Activated CD8-positive, alpha-beta memory T cell treated with anti-CD3 and anti-CD28 coated beads, Interleukin-2, amount 50 U/mL, for 1 hour (primary cell): ENCODE measurements around the gene ZBTB34.

Experiments used
- DNase-seq: peaks from one replicate; pipeline ENCODE4 v3.0.0-alpha.2; 2020; ENCODE audit errors: extremely low read depth

ZBTB34 gene

GRCh38 chr9:126919193-126919592, 58.8 kb downstream of the ZBTB34 start:
- DNase-seq: no peak

DNA sequence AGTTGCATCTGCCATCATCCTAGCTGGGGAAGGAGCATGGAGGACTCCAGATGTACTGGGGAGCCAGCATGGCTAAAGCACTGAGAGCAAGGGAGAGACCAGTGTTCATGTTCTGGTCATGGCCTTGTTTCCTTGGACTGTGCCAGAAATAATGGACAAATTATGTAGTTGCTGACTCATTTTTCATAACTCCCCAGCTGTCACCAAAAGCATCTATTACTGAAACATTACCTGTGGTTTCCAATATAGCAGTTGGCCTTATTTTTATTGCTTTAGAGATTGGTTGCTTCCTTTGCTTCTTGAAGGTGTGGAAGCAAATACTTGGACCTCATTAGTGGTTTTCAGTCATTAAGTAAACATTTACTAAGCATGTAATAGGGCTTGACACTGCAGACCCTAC, 65.4 kb downstream of the ZBTB34 start:
- DNase-seq: no peak

GRCh38 chr9:126926364-126926763, 65.9 kb downstream of the ZBTB34 start:
- no peak for DNase-seq

DNA sequence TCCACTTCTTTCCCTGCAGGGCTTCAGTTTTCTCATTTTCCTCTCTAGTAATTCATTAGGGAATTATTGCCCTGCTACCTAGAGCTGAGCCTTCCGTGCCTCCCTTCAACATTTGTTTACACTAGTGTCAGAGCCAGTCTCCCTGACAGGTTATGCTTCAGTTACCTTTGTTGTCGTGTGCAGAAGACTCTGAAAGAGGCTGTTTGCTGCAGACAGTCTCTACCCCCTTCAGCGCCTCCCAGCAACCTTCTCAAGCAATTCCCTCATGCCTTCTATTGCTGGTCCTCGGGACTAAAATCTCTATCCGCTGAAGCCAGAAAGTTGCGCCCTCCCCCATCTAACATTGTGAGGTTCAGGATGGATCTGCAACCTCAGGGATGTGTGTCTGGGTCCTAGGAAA, 67.0 kb downstream of the ZBTB34 start:
- DNase-seq: no peak

DNA sequence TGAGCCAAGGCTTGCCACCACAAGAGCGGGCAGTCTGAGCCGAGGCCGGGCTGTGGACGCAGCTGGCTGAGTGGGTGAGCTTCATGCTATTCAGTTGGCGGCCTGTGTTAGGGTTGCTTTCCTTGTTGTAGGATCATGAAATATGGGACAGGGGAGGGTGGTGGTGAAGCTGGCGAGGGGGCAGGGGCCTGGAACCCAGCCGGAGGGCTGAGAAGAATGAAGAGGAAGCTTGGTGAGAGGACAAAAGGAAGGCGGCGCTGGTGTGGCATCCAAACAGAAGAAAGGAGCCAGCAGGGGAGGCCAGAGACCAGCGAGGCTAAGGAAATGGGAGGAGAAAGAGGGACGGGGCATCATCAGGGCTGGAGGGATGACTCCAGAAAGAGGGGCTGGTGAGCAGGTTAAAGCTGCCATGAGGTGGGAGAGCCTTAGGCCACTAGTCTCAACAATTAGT, 72.5 kb downstream of the ZBTB34 start:
- no peak for DNase-seq

DNA sequence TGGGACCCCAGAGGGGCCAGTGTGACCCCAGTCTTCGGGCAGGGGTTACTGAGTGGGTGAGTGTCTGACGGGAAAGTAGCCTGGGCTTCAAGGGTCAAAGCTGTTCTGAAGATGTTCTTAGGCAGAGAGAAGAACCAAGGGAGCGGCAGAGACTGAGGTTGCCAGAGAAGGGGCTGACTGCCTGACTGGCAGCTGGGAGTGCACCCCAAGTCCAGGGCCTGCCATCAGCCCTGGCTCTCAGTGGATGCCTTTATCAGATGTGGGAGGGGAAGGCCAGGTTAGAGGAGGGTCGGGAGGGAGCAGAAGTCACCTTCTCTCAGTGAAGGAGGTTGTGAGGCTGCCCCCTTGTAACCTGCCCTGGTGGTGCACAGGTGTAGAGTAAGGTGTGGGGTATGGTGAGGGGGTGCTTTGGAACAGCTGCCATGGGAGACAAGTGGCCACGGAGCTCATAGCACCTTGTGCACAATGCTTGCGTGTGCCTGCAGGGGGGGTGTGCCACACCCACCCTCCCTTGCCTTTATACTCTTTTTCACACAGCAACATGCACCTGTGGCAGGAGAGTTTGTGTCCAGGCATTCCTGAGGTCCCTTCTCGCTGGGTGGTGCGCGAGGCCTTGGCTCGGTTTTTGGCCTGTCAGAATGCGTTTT, 73.0 kb downstream of the ZBTB34 start:
- DNase-seq: no peak

DNA sequence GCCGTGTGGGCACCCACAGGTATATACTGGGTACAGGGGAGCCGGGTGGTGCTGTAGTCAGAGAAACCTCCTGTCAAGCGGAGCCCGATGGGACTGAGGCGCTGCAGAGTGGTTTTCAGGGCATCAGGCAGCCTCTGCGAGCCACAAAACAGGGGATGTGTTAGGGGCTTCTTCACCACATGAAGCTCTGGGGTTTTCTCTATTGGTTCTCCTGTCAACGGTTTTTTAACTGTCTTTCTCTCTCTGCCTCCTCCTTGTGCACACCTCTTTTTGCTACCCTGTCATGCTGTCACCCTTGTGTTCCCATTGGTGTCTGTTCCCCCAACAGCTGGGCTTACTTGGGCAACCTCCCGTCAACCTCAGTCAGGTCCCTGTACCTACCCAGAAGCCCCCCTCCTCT, 74.0 kb downstream of the ZBTB34 start:
- DNase-seq: no peak
